ENCODE measurements around the gene PRKG1.

Gene PRKG1

GRCh38 chr10:51075043-51075872, 971 bp downstream of the PRKG1 start:
- in situ Hi-C loops (cut with MboI; ENCODE audit: low pct_unique_long_range_greater_than_20kb, low sequenced_read_pairs, unreplicated experiment) = no loop called here
- TF ChIP-seq CTCF (IDR thresholded peaks at IDR 0.05; ENCODE audit: extremely low read depth, insufficient read depth, missing control alignments) = no peak
- DNase-seq (ENCODE audit: low spot score) = no peak

GRCh38 chr10:51075873-51076229, 1.6 kb downstream of the PRKG1 start:
- TF ChIP-seq CTCF (IDR thresholded peaks at IDR 0.05; ENCODE audit: extremely low read depth, insufficient read depth, missing control alignments) = no peak
- DNase-seq (ENCODE audit: low spot score) = no peak
- in situ Hi-C loops (cut with MboI; ENCODE audit: low pct_unique_long_range_greater_than_20kb, low sequenced_read_pairs, unreplicated experiment) = no loop called here

GRCh38 chr10:51076299-51076841, 2.1 kb downstream of the PRKG1 start:
- no peak for DNase-seq (ENCODE audit: low spot score)
- in situ Hi-C loops (cut with MboI; ENCODE audit: low pct_unique_long_range_greater_than_20kb, low sequenced_read_pairs, unreplicated experiment) = no loop called here
- no peak for TF ChIP-seq CTCF (IDR thresholded peaks at IDR 0.05; ENCODE audit: extremely low read depth, insufficient read depth, missing control alignments)

- no peak for TF ChIP-seq CTCF (IDR thresholded peaks at IDR 0.05; ENCODE audit: extremely low read depth, insufficient read depth, missing control alignments)
- no peak for DNase-seq (ENCODE audit: low spot score)
- in situ Hi-C loops (cut with MboI; ENCODE audit: low pct_unique_long_range_greater_than_20kb, low sequenced_read_pairs, unreplicated experiment) = no loop called here
These were observed 2.8 kb downstream of the PRKG1 start for GRCh38 chr10:51077074-51077473.

GRCh38 chr10:51077507-51077906, 3.2 kb downstream of the PRKG1 start:
- DNase-seq (ENCODE audit: low spot score) = no peak
- in situ Hi-C loops (cut with MboI; ENCODE audit: low pct_unique_long_range_greater_than_20kb, low sequenced_read_pairs, unreplicated experiment) = no loop called here
- TF ChIP-seq CTCF (IDR thresholded peaks at IDR 0.05; ENCODE audit: extremely low read depth, insufficient read depth, missing control alignments) = no peak

- no peak for DNase-seq (ENCODE audit: low spot score)
- in situ Hi-C loops (cut with MboI; ENCODE audit: low pct_unique_long_range_greater_than_20kb, low sequenced_read_pairs, unreplicated experiment) = no loop called here
- no peak for TF ChIP-seq CTCF (IDR thresholded peaks at IDR 0.05; ENCODE audit: extremely low read depth, insufficient read depth, missing control alignments)
These were observed 5.0 kb downstream of the PRKG1 start for GRCh38 chr10:51079331-51079730.
